MM.1S (cell line): Measurements from ENCODE around the gene B4GALT6.

Experiments
- DNase-seq: peaks from one replicate; pipeline ENCODE4 v3.0.0-alpha.2; 2015
- H2AFZ ChIP-seq: fragments of 300-600 bp; sonication (generic); 2 replicates; pipeline ENCODE4 v1.6.0; 2016; ENCODE audit warnings: antibody characterized with exemption, low read length
- H3F3A ChIP-seq: fragments of 300-600 bp; sonication (generic); 2 replicates; pipeline ENCODE4 v1.6.1; 2016; ENCODE audit warnings: mild to moderate bottlenecking, antibody characterized with exemption, low read length, moderate library complexity, mixed read lengths; ENCODE audit not compliant: insufficient read depth
- H3K27ac ChIP-seq: fragments of 300-600 bp; sonication (generic); 2 replicates; pipeline ENCODE4 v1.5.1; 2016; ENCODE audit warnings: mild to moderate bottlenecking, low read length
- H3K27me3 ChIP-seq: fragments of 300-600 bp; sonication (generic); replicated peaks from 2 replicates; pipeline ENCODE4 v1.6.0; 2016; ENCODE audit warnings: low read length; ENCODE audit not compliant: insufficient read depth
- H3K36me3 ChIP-seq: fragments of 300-600 bp; sonication (generic); replicated peaks from 2 replicates; pipeline ENCODE4 v1.6.1; 2016; ENCODE audit warnings: mild to moderate bottlenecking, low read length, mixed read lengths; ENCODE audit not compliant: insufficient read depth
- H3K4me1 ChIP-seq: fragments of 300-600 bp; sonication (generic); 2 replicates; pipeline ENCODE4 v1.6.1; 2016; ENCODE audit warnings: low read length, mixed read lengths
- H3K4me2 ChIP-seq: fragments of 300-600 bp; sonication (generic); 2 replicates; pipeline ENCODE4 v1.6.0; 2016; ENCODE audit warnings: low read depth, low read length
- H3K4me3 ChIP-seq: fragments of 300-600 bp; sonication (generic); 2 replicates; pipeline ENCODE4 v1.5.1; 2016; ENCODE audit warnings: low read length, mixed read lengths
- H3K79me2 ChIP-seq: fragments of 300-600 bp; sonication (generic); 2 replicates; pipeline ENCODE4 v1.6.1; 2016; ENCODE audit warnings: mixed run types, low read length, mixed read lengths
- H3K9ac ChIP-seq: fragments of 300-600 bp; sonication (generic); 2 replicates; pipeline ENCODE4 v1.6.1; 2016; ENCODE audit warnings: low read length, mixed read lengths
- H3K9me2 ChIP-seq: fragments of 300-600 bp; sonication (generic); replicated peaks from 2 replicates; pipeline ENCODE4 v1.6.1; 2016; ENCODE audit warnings: mild to moderate bottlenecking, low read length, mixed read lengths; ENCODE audit not compliant: insufficient read depth
- H3K9me3 ChIP-seq: fragments of 300-600 bp; sonication (generic); replicated peaks from 2 replicates; pipeline ENCODE4 v1.6.1; 2016; ENCODE audit warnings: mild to moderate bottlenecking, low read length, mixed read lengths; ENCODE audit not compliant: insufficient read depth
- H4K20me1 ChIP-seq: fragments of 300-600 bp; sonication (generic); 2 replicates; pipeline ENCODE4 v1.6.1; 2016; ENCODE audit warnings: mild to moderate bottlenecking, low read length, moderate library complexity, mixed read lengths; ENCODE audit not compliant: insufficient read depth
- CTCF ChIP-seq: fragments of 300-600 bp; sonication (generic); IDR thresholded peaks from 2 replicates; pipeline ENCODE4 v1.5.1; 2016; ENCODE audit warnings: antibody characterized with exemption, low read length, mixed read lengths
- EZH2 ChIP-seq: fragments of 300-600 bp; sonication (generic); optimal IDR thresholded peaks from 2 replicates; pipeline ENCODE3; 2017; ENCODE audit warnings: low read depth, mild to moderate bottlenecking, antibody characterized with exemption, low read length, mixed read lengths
- EZH2phosphoT487 ChIP-seq: fragments of 300-600 bp; sonication (generic); IDR thresholded peaks from 2 replicates; pipeline ENCODE4 v1.6.1; 2018; ENCODE audit warnings: antibody characterized with exemption, low read length

The B4GALT6 gene

GRCh38 chr18:31652357-31652756, 32.0 kb downstream of the B4GALT6 start:
- H2AFZ ChIP-seq = no peak overlapping the region
- no peaks in the 10 kb centered on the region for H3K36me3 ChIP-seq
- no peak overlapping the region for H3K4me3 ChIP-seq
- H3K4me1 ChIP-seq = no peaks in the 10 kb centered on the region
- no peaks in the 10 kb centered on the region for H4K20me1 ChIP-seq
- no peaks in the 10 kb centered on the region for H3K9me2 ChIP-seq
- DNase-seq = no peak
- no peak overlapping the region for H3K27ac ChIP-seq
- TF ChIP-seq EZH2 = no peak
- TF ChIP-seq CTCF = no peak
- no peak for TF ChIP-seq EZH2phosphoT487
- no peaks in the 10 kb centered on the region for H3K9me3 ChIP-seq
- 0 out of 2 replicates have a peak, but pooled peaks cover under 1% of the 10 kb centered on the region for H3F3A ChIP-seq
- H3K79me2 ChIP-seq = no peaks in the 10 kb centered on the region
- no peaks in the 10 kb centered on the region for H3K27me3 ChIP-seq
- no peak overlapping the region for H3K4me2 ChIP-seq
- no peak overlapping the region for H3K9ac ChIP-seq

- Histone ChIP-seq H3K79me2 (no peaks in the 10 kb centered on the region), H3K9me3 (no peaks in the 10 kb centered on the region), H3K4me3 (no peak overlapping the region), H3K4me2 (no peak overlapping the region), H3K4me1 (no peaks in the 10 kb centered on the region), H4K20me1 (no peaks in the 10 kb centered on the region), H3K9ac (no peak overlapping the region), H2AFZ (no peak overlapping the region), H3F3A (no peaks in the 10 kb centered on the region), H3K27me3 (no peaks in the 10 kb centered on the region), H3K9me2 (no peaks in the 10 kb centered on the region), H3K27ac (no peak overlapping the region), H3K36me3 (no peaks in the 10 kb centered on the region)
- no peak for DNase-seq
- TF ChIP-seq CTCF (no peak), EZH2 (no peak), EZH2phosphoT487 (no peak)
These were observed 33.0 kb downstream of the B4GALT6 start for GRCh38 chr18:31651369-31651768.

- Histone ChIP-seq H3K9me3 (no peaks in the 10 kb centered on the region), H3K4me2 (no peak overlapping the region), H3K79me2 (no peaks in the 10 kb centered on the region), H3K9me2 (no peaks in the 10 kb centered on the region), H2AFZ (no peak overlapping the region), H3K27ac (no peak overlapping the region), H3K4me3 (no peak overlapping the region), H3K9ac (no peak overlapping the region), H4K20me1 (no peaks in the 10 kb centered on the region), H3K4me1 (no peaks in the 10 kb centered on the region), H3K27me3 (no peaks in the 10 kb centered on the region), H3F3A (no peaks in the 10 kb centered on the region), H3K36me3 (no peaks in the 10 kb centered on the region)
- no peak for DNase-seq
- TF ChIP-seq EZH2 = no peak
- TF ChIP-seq EZH2phosphoT487 = no peak
- no peak for TF ChIP-seq CTCF
These were observed 34.2 kb downstream of the B4GALT6 start for GRCh38 chr18:31649978-31650719.
